Iris pigment epithelial cell (primary cell): ENCODE measurements around the gene SEC14L1.

Experiments
- DNase-seq: peaks from one replicate; pipeline ENCODE4 v3.0.0-alpha.2; 2011; ENCODE audit warnings: low read depth

Gene SEC14L1

DNA sequence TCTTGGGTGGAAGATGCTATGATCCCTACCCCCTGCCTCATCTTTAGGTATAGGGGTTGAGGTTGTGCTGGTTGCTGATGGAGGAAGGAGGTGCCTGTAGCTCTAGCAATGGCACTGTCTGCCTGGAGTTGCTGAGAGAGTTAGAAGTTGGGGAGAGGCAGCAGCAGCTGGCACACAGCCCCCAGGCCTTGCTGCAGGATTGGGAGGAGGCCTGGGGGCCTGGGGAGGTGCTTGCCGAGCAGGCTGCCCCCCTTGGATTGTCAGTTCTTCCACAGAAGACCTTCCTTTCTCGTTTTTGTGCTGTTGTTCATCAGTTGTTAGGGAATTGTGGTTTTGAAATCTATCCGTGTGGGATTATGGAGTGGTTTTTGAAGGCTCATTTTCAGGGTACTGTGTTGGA lies 52.9 kb downstream of the SEC14L1 start:
- no peak for DNase-seq

DNA sequence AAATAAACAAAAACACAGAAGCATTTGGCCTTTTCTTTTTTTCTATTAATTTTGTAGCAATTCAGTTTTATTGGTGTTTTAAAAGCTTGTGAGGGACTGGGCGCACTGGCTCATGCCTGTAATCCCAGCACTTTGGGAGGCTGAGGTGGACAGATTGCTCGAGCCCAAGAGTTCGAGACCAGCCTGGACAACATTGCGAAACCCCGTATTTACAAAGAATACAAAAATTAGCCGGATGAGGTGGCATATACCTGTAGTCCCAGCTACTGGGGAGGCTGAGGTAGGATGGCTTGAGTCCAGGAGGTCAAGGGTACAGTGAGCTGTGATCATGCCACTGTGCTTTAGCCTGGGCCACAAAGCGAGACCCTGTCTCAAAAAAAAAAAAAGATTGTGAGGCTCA lies 53.4 kb downstream of the SEC14L1 start:
- DNase-seq, result no peak

DNA sequence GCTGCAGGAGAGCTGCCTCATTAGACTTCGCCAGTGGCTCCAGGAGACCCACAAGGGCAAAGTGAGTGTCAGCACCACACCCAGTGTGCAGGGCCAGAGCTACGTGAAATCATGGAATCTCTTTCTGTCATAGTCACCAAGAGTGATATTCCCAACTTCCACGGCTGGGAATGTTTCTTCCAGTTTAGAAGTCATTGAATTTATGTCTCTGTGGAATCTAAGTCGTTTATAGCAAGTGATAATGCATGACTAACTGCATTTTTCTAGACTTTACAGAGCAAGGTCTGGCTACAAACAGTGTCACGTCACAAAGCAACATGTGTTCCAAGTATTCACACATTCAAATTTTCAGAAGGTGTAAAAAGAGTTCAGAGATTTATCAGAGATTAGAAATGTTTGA lies 55.5 kb downstream of the SEC14L1 start:
- no peak for DNase-seq

DNA sequence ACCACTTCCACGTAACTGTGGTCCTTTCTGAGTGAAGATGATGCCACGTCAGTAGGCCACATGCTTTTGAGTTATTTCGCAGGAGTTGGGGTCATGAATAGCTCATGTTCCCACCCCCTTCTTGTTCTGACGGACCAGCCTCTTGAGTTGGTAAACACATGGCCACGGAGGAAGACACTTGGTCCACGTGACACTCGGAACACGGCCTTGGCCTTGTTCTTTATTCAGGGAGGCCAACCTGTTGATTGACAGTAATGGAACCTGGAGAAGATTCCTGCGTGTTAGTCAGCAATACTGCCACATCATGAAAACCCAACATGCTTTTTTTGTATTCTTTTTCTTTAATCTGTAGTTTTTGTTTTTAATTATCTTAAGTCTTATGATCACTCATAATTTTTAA lies 56.3 kb downstream of the SEC14L1 start:
- no peak for DNase-seq

DNA sequence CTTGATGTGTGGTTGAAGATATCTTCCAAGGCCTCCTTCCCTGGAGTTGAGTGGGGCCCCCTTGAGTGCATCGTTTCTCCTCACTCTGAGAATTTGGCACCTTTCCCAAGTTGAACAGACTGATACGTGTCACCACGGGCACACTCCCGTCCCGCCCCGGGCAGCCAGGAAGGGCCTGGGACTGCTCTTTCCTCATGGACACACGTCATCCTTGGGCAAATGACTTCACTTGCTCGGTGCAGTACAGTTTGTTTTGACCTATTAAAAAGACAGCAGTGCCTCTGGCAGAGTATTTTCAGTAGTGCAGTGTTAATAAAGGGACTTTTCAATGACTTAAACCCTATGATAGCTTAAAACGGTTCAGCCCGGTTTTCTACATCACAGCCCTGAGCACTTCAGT lies 59.9 kb downstream of the SEC14L1 start:
- DNase-seq, result no peak

DNA sequence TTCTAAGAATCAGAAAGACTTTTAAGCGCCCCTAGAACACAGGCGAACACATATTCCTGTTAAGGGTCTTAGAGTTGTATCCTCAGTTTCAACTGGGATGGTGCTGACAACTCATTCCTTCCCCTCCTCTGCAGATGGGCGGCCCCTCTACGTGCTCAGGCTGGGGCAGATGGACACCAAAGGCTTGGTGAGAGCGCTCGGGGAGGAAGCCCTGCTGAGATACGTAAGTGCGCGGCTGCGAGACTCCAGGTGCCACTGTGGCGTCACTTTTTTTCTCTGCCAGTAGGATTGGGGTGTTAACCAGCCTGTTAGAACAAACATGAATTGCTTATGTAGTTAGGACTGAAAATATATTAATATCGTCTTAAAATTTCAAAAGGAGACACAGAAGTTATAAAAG lies 62.7 kb downstream of the SEC14L1 start:
- no peak for DNase-seq

DNA sequence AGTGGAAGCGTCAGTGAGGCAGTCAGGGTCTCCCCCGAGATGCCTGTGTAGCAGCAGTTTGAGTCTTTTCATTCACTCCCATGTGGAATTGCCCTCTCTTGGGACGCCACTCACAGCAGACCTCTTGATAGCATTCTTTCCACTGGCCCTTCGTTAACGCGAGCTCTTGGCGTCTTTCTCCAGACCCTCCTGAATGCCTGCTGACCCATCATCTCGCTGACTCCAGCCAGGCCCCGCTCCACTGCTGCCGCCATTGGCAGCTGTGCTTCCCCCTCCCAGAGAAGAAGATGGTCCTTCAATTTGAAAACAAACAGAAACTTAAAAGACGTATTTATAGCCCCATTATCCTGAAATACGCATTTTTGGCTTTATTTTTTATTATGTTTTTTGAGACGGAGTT lies 63.1 kb downstream of the SEC14L1 start:
- DNase-seq, result no peak

DNA sequence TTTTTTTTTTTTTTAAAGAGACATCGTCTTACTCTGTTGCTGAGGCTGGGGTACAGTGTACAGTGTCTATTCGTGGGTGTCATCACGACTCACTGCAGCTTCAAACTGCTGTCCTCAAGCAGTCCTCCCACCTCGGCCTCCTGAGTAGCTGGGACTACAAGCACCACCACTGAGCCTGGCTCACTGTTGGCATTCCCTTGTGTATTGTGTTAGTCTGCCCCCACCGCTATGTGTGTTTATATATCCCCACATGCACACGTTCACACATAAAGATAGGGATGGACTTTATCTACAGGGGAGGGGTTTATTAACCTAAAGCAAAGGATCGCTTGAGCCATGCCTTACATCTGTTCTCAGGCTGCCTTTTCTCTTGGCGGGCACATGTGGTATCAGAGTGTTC lies 63.8 kb downstream of the SEC14L1 start:
- DNase-seq, result no peak

DNA sequence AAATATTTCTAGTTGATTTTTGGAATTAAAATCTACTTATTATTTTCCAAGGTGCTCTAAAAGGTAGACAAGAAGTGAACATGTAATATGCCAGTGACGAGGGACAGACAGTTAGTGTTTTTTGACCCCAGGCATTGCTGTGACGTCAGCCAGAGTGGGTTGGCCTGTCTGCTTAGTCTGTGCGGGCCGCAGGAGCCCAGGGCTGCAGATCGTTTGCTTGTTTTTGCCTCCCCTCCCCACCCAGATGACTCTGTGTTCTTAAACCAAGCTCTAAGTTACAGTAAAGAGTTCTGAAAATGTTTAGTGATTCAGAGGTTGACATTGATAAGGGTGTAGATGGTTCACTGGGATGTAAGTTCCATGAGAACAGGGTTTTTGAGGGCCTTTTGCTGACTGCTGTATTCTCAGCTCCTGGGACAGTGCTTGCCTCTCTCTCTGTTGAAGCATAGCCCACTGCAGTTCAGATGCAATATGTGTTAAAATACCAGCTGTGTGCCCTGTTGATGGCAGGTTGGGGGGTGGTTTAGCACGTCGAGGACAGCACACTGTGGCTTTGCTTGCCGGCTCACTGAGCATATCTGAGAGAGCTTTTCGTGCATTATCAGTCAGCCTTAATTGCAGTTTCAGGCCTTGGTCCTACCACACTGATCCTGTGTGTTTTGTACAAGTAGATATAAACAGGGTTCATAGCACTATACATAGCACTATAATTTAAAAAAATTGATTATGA lies 64.8 kb downstream of the SEC14L1 start:
- DNase-seq, result peak; percentile 68

DNA sequence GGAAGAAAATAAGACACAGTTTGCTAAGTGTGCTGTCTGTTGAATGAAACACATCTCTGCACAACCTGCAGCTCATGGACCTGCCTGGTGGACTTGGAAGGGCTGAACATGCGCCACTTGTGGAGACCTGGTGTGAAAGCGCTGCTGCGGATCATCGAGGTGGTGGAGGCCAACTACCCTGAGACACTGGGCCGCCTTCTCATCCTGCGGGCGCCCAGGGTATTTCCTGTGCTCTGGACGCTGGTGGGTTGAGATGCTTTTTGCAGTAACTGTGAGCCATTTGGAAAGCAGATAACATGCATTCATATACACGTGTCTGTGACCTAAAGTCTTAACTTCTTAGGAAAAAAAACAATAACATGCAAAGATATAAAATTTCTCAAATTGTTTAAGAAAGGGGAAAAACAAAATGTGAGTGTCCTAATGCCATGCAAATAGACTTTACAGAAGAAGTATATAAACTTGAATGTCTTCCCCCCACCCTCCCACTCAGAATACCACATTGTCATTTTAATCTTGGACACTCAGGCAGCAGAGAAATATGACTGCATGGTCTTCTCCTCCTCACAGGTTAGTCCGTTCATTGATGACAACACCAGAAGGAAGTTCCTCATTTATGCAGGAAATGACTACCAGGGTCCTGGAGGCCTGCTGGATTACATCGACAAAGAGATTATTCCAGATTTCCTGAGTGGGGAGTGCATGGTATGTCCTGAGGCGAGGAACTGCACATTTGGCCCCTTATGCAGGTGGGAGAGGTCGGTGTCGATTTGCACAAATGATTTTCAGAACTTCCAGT lies 65.6 kb downstream of the SEC14L1 start:
- DNase-seq, result peak; percentile 44

DNA sequence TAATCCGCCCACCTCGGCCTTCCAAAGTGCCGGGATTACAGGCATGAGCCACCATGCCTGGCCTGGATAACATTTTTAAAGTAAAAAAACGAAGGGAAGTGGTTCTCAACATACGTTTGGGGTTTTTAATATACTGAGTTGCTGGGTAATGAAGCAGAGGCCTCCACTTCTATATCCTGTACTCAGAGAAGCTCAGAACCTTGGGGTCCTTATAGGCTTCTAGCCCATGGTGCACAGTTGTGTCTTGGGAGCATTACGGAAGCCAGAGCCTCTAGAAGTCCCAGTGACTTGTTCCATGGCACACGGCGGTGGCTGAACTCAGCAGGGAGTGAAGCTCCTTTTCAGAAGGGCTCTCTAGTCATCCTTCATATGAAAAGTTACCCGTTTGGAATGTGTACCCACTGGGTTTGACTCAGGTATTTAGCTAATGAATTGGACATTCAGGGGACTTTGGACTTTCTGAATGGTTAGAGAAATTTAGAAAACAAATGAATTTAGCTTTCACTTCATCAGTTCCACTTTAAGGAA lies 67.0 kb downstream of the SEC14L1 start:
- no peak for DNase-seq

DNA sequence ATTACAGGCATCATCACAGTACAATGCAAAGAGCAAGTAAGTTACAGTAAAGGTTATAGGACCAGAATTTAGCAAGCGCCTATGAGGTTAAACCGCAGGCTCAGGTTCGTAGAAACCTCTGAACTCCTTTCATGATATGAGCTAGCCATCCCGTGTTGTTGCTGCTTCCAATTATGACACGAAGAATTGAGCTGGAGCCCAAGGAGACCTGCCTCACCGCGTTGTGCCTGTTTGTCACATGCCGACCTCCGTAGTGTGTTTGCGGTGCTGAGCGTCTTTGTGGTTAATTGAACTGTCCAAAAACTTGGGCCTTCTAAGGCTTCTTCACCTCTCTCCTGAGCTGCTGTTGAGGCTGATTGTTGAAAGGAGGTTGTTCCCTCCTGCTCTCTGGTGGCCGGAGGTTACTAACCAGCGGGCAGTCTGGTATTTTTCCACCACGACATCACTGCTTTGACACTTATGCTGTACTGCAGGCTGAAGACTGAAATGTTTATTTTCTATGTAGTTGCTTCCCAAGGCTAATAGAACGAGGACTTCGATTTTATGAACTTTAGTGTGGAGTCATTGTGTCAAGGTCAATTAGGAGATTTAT lies 67.5 kb downstream of the SEC14L1 start:
- peak; percentile 67 for DNase-seq

DNA sequence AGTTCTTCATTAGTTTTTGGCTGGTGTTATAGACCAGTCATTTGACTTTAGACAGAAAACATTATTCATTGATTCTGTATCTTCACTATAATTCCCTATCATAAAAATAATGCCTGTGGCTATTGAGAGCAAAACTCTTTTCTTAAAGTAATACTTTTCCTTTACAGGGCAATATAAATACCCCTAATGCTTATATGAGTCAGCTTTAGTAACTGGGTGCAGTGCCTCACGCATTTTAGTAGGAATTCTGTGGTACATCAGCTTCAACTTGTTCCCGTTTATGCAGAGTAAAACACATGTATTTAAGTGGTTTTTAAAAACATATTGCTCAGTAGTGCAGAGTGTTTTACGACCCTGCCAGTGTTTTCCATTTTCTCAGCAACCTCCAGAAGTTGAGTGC lies 68.1 kb downstream of the SEC14L1 start:
- DNase-seq, result peak; percentile 18

DNA sequence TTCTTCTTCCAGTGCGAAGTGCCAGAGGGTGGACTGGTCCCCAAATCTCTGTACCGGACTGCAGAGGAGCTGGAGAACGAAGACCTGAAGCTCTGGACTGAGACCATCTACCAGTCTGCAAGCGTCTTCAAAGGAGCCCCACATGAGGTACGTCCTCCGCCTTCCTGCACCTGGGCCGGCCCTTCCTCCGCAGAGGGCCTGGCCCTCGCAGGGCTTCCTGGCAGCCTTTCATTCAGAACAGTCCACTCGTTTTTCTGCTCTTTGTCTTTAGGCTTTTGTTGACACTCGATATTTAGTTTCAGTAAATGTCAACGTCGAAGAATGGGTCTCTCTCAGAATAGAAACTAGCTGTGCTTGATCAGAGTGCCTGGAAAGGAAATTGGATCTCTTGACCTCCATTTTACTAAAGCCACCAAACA lies 68.6 kb downstream of the SEC14L1 start:
- no peak for DNase-seq

DNA sequence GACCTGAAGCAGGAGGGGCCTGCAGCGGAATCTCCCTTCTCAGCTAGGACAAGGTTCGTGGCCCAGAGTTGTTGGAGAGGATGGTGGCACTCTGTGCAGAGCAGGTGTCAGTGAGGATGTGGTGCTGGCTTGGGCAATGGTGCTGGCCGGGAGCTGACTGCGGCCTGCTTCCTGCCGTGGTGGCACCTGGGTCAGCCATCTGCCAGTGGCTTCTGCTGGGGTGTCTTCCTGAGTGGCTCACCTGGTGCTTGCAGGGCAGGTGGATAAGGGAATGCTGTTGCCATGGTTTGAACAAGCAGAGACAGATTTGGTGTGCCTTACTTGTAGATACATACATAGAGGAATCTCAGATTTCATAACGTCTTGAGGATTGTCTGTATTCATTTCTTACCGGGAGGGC lies 69.6 kb downstream of the SEC14L1 start:
- DNase-seq, result no peak

DNA sequence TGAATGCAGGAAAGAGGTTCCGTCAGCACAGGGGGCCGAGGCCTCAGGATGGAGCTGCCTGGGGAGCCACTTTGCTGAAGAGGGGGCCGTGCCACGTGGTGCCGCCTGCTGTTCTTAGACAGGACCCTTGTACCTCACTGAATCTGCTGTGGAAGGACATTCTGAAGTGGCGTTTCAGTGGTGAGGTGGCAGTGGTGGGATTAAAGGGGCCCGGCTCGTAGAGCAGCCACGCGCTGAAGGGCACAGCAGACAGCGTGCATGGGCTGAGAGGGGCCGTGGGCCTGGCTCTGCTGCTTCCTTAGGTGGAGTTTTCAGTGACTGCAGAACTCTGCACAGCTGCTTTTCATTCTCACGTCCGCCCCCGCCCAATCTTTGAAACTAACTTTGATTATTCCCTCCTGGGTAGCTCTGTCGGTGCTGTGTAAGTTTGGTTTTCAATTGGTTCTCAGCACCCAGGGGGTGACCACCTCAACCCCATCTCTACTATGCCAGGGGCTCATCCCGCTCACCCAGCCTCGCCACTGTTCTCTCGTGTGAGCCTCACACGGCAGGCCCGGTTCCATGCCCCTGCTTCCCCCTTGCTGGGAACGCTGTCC lies 70.3 kb downstream of the SEC14L1 start:
- no peak for DNase-seq

DNA sequence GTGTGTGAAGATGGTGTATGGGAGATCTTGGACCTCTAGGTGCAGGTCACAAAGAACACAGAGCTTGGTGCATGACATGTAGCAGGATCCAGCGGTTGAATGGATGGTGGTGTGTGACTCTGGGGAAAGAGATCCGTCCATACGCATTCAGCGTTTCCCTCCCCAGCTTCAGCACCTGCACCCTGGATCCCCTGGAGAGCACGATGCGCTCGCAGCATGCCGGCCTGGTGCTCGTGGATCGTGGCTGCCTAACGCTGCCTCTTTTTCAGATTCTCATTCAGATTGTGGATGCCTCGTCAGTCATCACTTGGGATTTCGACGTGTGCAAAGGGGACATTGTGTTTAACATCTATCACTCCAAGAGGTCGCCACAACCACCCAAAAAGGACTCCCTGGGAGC lies 70.9 kb downstream of the SEC14L1 start:
- no peak for DNase-seq

DNA sequence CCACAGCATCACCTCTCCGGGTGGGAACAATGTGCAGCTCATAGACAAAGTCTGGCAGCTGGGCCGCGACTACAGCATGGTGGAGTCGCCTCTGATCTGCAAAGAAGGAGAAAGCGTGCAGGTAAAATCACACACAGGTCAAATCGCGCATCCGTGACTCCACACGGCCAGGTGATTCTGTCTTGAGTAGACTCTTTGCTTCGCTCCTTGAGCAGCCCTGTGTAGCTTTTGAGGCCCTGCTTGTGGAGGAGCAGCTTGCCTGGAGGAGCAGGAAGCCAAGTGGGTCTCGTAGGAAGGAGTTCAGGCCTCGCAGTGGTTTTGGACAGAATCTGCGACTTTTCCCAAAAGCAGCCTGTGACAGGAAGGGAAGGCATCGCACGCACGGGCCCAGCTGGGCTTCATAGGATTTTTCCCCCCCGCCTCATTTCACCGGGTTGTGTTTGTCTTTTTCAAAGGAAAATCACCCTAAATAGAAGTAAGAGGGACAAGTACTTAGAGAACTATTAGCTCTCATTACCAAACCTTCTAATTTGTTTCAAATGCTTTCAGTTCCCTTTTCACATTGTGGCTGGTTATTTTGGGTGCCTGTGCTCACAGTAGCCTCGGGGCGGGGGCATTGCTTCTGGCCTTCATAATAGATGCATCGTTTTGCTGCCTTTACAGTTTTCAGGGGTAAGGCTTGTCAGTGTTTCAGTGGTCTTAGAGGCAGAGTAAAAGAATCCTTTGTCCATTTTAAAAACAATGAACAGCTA lies 71.5 kb downstream of the SEC14L1 start:
- DNase-seq, result no peak

DNA sequence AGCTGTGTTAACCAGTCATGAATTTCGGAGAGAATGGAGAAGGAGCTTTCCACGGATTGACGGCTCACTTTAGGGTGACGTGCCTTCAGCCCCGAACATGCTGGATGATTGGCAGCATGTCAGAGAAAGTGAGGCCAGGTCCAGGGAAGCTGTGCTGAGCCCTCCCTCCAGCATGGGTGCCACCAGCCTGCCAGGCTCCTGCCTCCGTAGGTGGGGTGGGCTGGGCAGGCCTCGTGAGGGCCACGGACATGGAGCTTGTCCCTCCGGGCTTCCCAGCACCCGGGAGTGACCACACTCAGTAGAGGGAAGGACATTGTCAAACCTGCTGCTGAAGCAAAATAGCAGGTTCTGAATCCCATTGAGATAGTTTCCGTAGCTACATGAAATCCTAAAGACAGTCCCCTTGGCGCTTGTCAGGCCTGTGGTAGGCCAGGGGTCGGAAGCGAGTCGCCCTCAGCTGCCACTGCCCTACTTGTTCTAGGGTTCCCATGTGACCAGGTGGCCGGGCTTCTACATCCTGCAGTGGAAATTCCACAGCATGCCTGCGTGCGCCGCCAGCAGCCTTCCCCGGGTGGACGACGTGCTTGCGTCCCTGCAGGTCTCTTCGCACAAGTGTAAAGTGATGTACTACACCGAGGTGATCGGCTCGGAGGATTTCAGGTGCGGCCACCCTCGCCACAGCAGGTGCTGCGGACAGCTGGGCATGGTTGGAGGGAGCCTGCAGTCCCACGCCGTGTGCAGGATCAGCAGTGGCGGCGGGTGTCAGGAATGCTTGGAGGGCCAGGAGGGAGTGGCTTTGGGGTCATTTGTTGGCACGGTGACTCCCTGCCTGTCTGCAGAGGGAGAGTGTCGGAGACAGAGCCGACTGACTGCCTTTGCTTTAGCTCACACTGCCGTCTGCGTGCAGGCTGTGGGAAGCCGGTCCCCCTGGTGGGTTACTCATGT lies 72.3 kb downstream of the SEC14L1 start:
- DNase-seq, result no peak

DNA sequence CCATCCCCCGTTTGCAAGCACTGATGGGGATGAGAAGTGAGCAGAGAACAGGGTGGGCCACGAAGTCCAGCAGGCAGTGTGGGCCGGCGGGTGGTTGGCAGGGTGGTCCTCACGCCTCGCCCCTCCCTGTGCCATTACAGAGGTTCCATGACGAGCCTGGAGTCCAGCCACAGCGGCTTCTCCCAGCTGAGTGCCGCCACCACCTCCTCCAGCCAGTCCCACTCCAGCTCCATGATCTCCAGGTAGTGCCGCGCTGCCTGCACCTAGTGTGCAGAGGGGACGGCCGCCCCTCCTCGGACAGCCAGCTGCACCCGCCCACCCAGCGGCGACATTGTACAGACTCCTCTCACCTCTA lies 73.0 kb downstream of the SEC14L1 start:
- DNase-seq, result no peak

DNA sequence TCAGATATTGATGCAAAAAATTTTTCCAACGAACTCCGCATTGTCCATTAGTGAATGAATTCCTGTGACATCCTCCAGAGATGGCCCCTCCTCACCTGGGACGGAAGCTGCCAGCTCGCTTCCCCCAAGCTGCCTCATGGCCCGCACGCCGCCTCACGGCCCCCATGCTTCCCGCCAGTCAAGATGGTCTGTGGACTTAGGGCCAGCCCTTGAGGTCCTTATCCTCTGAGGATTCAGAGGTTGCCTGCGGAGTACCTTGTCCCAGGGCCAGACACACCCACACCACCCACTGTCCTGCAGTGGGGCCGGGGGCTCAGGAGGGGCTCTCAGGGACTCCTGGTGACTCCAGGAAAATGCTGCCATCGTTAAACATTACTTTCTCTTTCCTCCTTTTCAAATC lies 73.6 kb downstream of the SEC14L1 start:
- no peak for DNase-seq
